Panc1 (cell line): ENCODE measurements around the gene AHSG. TPM values are rescaled to one million over a fixed set of nuclear protein-coding genes. Genes with fewer than 3 reads are reported as not detected.
A peak's percentile ranks its signal among the peaks of the same experiment; 100 is the strongest.

ENCODE experiments used
- ATAC-seq: fragments of 200-7000 bp; cut with Tn5 transposase; 2 replicates; pipeline ENCODE4 v1.9.1; 2020; ENCODE audit warnings: mild to moderate bottlenecking, moderate library complexity
- BruUV-seq: library from RNA; stranded (reverse); fragments of 400-500 nt; replicated peaks from 2 replicates; lab custom pipeline; 2021; lab: Mats Ljungman, UMichigan
- CTCF ChIA-PET: fragments of 300-600 bp; sonication (Branson Sonifier 250); formaldehyde crosslinking; loops from one replicate; lab custom pipeline; 2022; ENCODE audit warnings: antibody characterized with exemption; lab: Charles Lee
- POLR2A ChIA-PET: fragments of 300-600 bp; sonication (Branson Sonifier 250); formaldehyde crosslinking; loops from one replicate; lab custom pipeline; 2022; ENCODE audit warnings: antibody characterized with exemption; lab: Charles Lee
- DNase-seq: peaks from one replicate; pipeline ENCODE4 v3.0.0-alpha.2; 2010; ENCODE audit warnings: low read depth, low spot score
- H3K27ac ChIP-seq: 2 replicates; pipeline ENCODE4 v1.5.1; 2011; ENCODE audit warnings: mild to moderate bottlenecking, low read length, inconsistent platforms
- H3K27me3 ChIP-seq: fragments of 200-500 bp; sonication (Bioruptor generic); 2 replicates; pipeline ENCODE4 v1.6.0; 2014; ENCODE audit warnings: low read length, inconsistent platforms; ENCODE audit not compliant: control insufficient read depth, insufficient read depth
- H3K36me3 ChIP-seq: fragments of 200-500 bp; sonication (Bioruptor generic); 2 replicates; pipeline ENCODE4 v1.5.1; 2014; ENCODE audit warnings: inconsistent platforms, mild to moderate bottlenecking, low read length, moderate library complexity; ENCODE audit not compliant: control insufficient read depth, insufficient read depth
- H3K4me1 ChIP-seq: 2 replicates; pipeline ENCODE4 v1.5.1; 2011; ENCODE audit warnings: inconsistent platforms, mild to moderate bottlenecking, low read length, moderate library complexity; ENCODE audit not compliant: control insufficient read depth, insufficient read depth
- H3K4me3 ChIP-seq, 2 experiments: 2 replicates each; pipeline ENCODE4 v1.5.1; 2011 to 2012; ENCODE audit warnings: low read depth in 2 of 2, low read length in 2 of 2, mild to moderate bottlenecking in 2 of 2, inconsistent platforms in 1 of 2, moderate library complexity in 1 of 2
- H3K9me3 ChIP-seq: fragments of 200-500 bp; sonication (Bioruptor generic); 2 replicates; pipeline ENCODE4 v1.5.1; 2014; ENCODE audit warnings: low read depth, mild to moderate bottlenecking, inconsistent platforms, low read length, moderate library complexity; ENCODE audit not compliant: control insufficient read depth, insufficient read depth
- POLR2AphosphoS5 ChIP-seq: IDR thresholded peaks from 2 replicates; pipeline ENCODE4 v1.6.1; 2012; ENCODE audit warnings: mild to moderate bottlenecking, low read depth, low read length, moderate library complexity
- SIN3A ChIP-seq: IDR thresholded peaks from 2 replicates; pipeline ENCODE4 v1.6.1; 2012; ENCODE audit warnings: low read depth, mild to moderate bottlenecking, low read length, moderate library complexity, borderline replicate concordance; ENCODE audit not compliant: insufficient read depth
- TCF7L2 ChIP-seq: IDR thresholded peaks from 2 replicates; pipeline ENCODE4 v1.6.1; 2011; ENCODE audit warnings: mild to moderate bottlenecking, low read depth, low read length, inconsistent platforms
- in situ Hi-C: cut with HindIII; loops from 2 replicates; pipeline ENCODE4 v1.10.0; 2016; ENCODE audit warnings: low sequenced_read_pairs, low pct_unique_long_range_greater_than_20kb
- intact Hi-C: fragments of 100-400 bp; cut with micrococcal nuclease; formaldehyde crosslinking; loops from one replicate; pipeline ENCODE4 v1.10.0; 2022; ENCODE audit not compliant: unreplicated experiment
- total RNA-seq: library from RNA; stranded (reverse); gene quantifications from one replicate; pipeline ENCODE4 v1.2.1, GENCODE V29; 2021; ENCODE audit not compliant: unreplicated experiment
- TF ChIP-seq, protein P1 (sequence below): fragments of 450-650 bp; IDR thresholded peaks from 2 replicates; pipeline ENCODE4 v1.5.1; 2017; ENCODE audit warnings: mild to moderate bottlenecking
- TF ChIP-seq, protein P2 (sequence below), 2 experiments: IDR thresholded peaks; 2 replicates each; pipeline ENCODE4 v1.6.1; 2011 to 2012; ENCODE audit warnings: low read depth in 2 of 2, control low read depth in 1 of 2, low read length in 1 of 2, mild to moderate bottlenecking in 1 of 2, moderate library complexity in 1 of 2; ENCODE audit not compliant: insufficient read depth in 1 of 2

Gene AHSG
- total RNA-seq, 1 experiment from 2014 or later: 0.85 TPM

GRCh38 chr3:186653984-186654383 lies 41.1 kb downstream of the AHSG start:
- in situ Hi-C loops: no loop called here
- peak; percentile 85 for ATAC-seq
- no peak for DNase-seq

GRCh38 chr3:186663361-186664118 lies 50.7 kb downstream of the AHSG start:
- no peaks in the 10 kb centered on the region for H3K36me3 ChIP-seq
- H3K4me3 ChIP-seq: no peak overlapping the region
- H3K27me3 ChIP-seq: peaks cover 4% of the 10 kb centered on the region; the same call in 1 of the 2 replicates
- DNase-seq: no peak
- TF ChIP-seq, protein P1, sequence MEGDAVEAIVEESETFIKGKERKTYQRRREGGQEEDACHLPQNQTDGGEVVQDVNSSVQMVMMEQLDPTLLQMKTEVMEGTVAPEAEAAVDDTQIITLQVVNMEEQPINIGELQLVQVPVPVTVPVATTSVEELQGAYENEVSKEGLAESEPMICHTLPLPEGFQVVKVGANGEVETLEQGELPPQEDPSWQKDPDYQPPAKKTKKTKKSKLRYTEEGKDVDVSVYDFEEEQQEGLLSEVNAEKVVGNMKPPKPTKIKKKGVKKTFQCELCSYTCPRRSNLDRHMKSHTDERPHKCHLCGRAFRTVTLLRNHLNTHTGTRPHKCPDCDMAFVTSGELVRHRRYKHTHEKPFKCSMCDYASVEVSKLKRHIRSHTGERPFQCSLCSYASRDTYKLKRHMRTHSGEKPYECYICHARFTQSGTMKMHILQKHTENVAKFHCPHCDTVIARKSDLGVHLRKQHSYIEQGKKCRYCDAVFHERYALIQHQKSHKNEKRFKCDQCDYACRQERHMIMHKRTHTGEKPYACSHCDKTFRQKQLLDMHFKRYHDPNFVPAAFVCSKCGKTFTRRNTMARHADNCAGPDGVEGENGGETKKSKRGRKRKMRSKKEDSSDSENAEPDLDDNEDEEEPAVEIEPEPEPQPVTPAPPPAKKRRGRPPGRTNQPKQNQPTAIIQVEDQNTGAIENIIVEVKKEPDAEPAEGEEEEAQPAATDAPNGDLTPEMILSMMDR: no peak
- no peak for TF ChIP-seq POLR2AphosphoS5
- no peak for TF ChIP-seq SIN3A
- TF ChIP-seq TCF7L2: no peak
- TF ChIP-seq, protein P2, sequence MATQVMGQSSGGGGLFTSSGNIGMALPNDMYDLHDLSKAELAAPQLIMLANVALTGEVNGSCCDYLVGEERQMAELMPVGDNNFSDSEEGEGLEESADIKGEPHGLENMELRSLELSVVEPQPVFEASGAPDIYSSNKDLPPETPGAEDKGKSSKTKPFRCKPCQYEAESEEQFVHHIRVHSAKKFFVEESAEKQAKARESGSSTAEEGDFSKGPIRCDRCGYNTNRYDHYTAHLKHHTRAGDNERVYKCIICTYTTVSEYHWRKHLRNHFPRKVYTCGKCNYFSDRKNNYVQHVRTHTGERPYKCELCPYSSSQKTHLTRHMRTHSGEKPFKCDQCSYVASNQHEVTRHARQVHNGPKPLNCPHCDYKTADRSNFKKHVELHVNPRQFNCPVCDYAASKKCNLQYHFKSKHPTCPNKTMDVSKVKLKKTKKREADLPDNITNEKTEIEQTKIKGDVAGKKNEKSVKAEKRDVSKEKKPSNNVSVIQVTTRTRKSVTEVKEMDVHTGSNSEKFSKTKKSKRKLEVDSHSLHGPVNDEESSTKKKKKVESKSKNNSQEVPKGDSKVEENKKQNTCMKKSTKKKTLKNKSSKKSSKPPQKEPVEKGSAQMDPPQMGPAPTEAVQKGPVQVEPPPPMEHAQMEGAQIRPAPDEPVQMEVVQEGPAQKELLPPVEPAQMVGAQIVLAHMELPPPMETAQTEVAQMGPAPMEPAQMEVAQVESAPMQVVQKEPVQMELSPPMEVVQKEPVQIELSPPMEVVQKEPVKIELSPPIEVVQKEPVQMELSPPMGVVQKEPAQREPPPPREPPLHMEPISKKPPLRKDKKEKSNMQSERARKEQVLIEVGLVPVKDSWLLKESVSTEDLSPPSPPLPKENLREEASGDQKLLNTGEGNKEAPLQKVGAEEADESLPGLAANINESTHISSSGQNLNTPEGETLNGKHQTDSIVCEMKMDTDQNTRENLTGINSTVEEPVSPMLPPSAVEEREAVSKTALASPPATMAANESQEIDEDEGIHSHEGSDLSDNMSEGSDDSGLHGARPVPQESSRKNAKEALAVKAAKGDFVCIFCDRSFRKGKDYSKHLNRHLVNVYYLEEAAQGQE (IDR thresholded peaks at IDR 0.05; ENCODE audit: insufficient read depth in 1 of 2, low read depth in 2 of 2, low read length in 1 of 2): no peak
- ATAC-seq: no peak
- H3K27ac ChIP-seq: no peak overlapping the region
- intact Hi-C loops (no loop called here), in situ Hi-C loops (no loop called here)
- H3K4me1 ChIP-seq: no peaks in the 10 kb centered on the region
- ChIA-PET CTCF (no interaction called here), POLR2A (no interaction called here)
- H3K9me3 ChIP-seq: no peaks in the 10 kb centered on the region
- no TSS peak for BruUV-seq

More at GRCh38 chr3:186653984-186654383, 41.1 kb downstream of the AHSG start:
- no peaks in the 10 kb centered on the region for H3K36me3 ChIP-seq
- ChIA-PET CTCF (no interaction called here), POLR2A (interaction anchor here (0.7 kb wide), 1 partner anchor 113 kb away, joined by 3 read pairs; no protein-coding TSS in a partner anchor)
- TF ChIP-seq, protein P1: peak; percentile 25
- TF ChIP-seq, protein P2 (IDR thresholded peaks at IDR 0.05; ENCODE audit: insufficient read depth in 1 of 2, low read depth in 2 of 2, low read length in 1 of 2): no peak
- no peak for TF ChIP-seq SIN3A
- TF ChIP-seq TCF7L2: no peak
- no peak for TF ChIP-seq POLR2AphosphoS5
- H3K9me3 ChIP-seq: no peaks in the 10 kb centered on the region
- BruUV-seq: no TSS peak
- intact Hi-C loops: no loop called here
- no peaks in the 10 kb centered on the region; the same call in 1 of the 2 replicates for H3K27me3 ChIP-seq
- no peaks in the 10 kb centered on the region for H3K4me1 ChIP-seq
- H3K27ac ChIP-seq: no peak overlapping the region
- no peak overlapping the region for H3K4me3 ChIP-seq
